GM12878 (cell line): ENCODE results near the gene ARMC8. TPM values are rescaled to one million over a fixed set of nuclear protein-coding genes. Genes with fewer than 3 reads are reported as not detected.

Experiments used
- ATAC-seq: fragments of 200-7000 bp; cut with Tn5 transposase; 3 replicates; pipeline ENCODE4 v1.9.1; 2020; ENCODE audit warnings: mild to moderate bottlenecking, moderate library complexity
- BruUV-seq: library from RNA; stranded (reverse); fragments of 400-500 nt; replicated peaks from 2 replicates; lab custom pipeline; 2021; lab: Mats Ljungman, UMichigan
- CTCF ChIA-PET: fragments of 300-600 bp; sonication (Branson Sonifier 250); formaldehyde crosslinking; extraction: SDS; loops from one replicate; lab custom pipeline; 2021; ENCODE audit warnings: inconsistent platforms; lab: Yijun Ruan, JAX
- POLR2A ChIA-PET: fragments of 350-600 bp; formaldehyde crosslinking; extraction: SDS; loops from one replicate; lab custom pipeline; 2021; ENCODE audit warnings: inconsistent platforms; lab: Charles Lee
- RAD21 ChIA-PET: fragments of 300-600 bp; sonication (Branson Sonifier 250); formaldehyde crosslinking; loops from one replicate; lab custom pipeline; 2023; ENCODE audit warnings: antibody characterized with exemption; ENCODE audit not compliant: unreplicated experiment; lab: Charles Lee
- SMC1A ChIA-PET: fragments of 300-600 bp; sonication (Branson Sonifier 250); formaldehyde crosslinking; loops from one replicate; lab custom pipeline; 2023; ENCODE audit not compliant: unreplicated experiment, uncharacterized antibody; lab: Charles Lee
- DNase-seq: peaks from one replicate; pipeline ENCODE4 v3.0.0-alpha.2; 2011; ENCODE audit warnings: low read depth, low spot score
- FAIRE-seq: peaks from 3 replicates; lab custom pipeline; 2011; peaks lifted over from hg19 to GRCh38; lab: Jason Lieb, UNC
- H2AFZ ChIP-seq: 2 replicates; pipeline ENCODE4 v1.6.0; 2011; ENCODE audit warnings: low read depth, low read length, control low read depth; ENCODE audit not compliant: control insufficient read depth
- H3K27ac ChIP-seq: 2 replicates; pipeline ENCODE4 v1.5.1; 2011; ENCODE audit warnings: control low read depth; ENCODE audit not compliant: control insufficient read depth, insufficient read depth
- H3K27me3 ChIP-seq, 2 experiments: replicated peaks in 1 of 2; 2 replicates each; pipeline versions ENCODE4 v1.6.0 to v1.6.1; 2011; ENCODE audit warnings: low read length in 1 of 2; ENCODE audit not compliant: control insufficient read depth in 2 of 2, insufficient read depth in 2 of 2
- H3K36me3 ChIP-seq, 2 experiments: 2 replicates each; pipeline ENCODE4 v1.5.1; 2011; ENCODE audit warnings: low read length in 1 of 2; ENCODE audit not compliant: control insufficient read depth in 2 of 2, insufficient read depth in 2 of 2
- H3K4me1 ChIP-seq: 2 replicates; pipeline ENCODE4 v1.6.1; 2011; ENCODE audit warnings: mild to moderate bottlenecking, low read length, moderate library complexity, mixed read lengths; ENCODE audit not compliant: control insufficient read depth, insufficient read depth
- H3K4me2 ChIP-seq: 2 replicates; pipeline ENCODE4 v1.6.0; 2011; ENCODE audit warnings: control low read depth; ENCODE audit not compliant: control insufficient read depth, insufficient read depth
- H3K4me3 ChIP-seq: fragments of 200-600 bp; sonication (generic); 2 replicates; pipeline ENCODE4 v1.5.1; 2016
- H3K79me2 ChIP-seq: 2 replicates; pipeline ENCODE4 v1.6.0; 2011; ENCODE audit warnings: low read length; ENCODE audit not compliant: control insufficient read depth, insufficient read depth
- H3K9ac ChIP-seq: 2 replicates; pipeline ENCODE4 v1.8.0; 2011; ENCODE audit warnings: low read length, control low read depth, mixed read lengths; ENCODE audit not compliant: control insufficient read depth, insufficient read depth
- H3K9me3 ChIP-seq: replicated peaks from 3 replicates; pipeline ENCODE4 v1.5.1; 2011; ENCODE audit warnings: mild to moderate bottlenecking, low read length; ENCODE audit not compliant: control insufficient read depth, insufficient read depth
- H4K20me1 ChIP-seq: 2 replicates; pipeline ENCODE4 v1.6.0; 2011; ENCODE audit not compliant: control insufficient read depth, insufficient read depth
- ATF7 ChIP-seq: fragments of 450-650 bp; IDR thresholded peaks from 2 replicates; pipeline ENCODE4 v1.6.1; 2016; ENCODE audit warnings: low read depth, mild to moderate bottlenecking
- BRCA1 ChIP-seq: IDR thresholded peaks from 2 replicates; pipeline ENCODE4 v1.6.1; 2011; ENCODE audit warnings: low read depth, low read length, improper control_type of control experiment
- EGR1 ChIP-seq, 2 experiments: IDR thresholded peaks; 1 replicate in 1 of 2; 2 replicates in 1 of 2; pipeline ENCODE4 v1.6.1; 2011 to 2012; ENCODE audit warnings: low read depth in 2 of 2, low read length in 2 of 2, borderline replicate concordance in 1 of 2, mild to moderate bottlenecking in 1 of 2, moderate library complexity in 1 of 2
- HDAC2 ChIP-seq: fragments of 200-600 bp; sonication (generic); IDR thresholded peaks from 2 replicates; pipeline ENCODE4 v1.6.1; 2017
- PAX5 ChIP-seq: IDR thresholded peaks from 2 replicates; pipeline ENCODE4 v1.6.1; 2011; ENCODE audit warnings: low read depth, low read length, borderline replicate concordance
- PML ChIP-seq: IDR thresholded peaks from 2 replicates; pipeline ENCODE4 v1.6.1; 2012; ENCODE audit warnings: low read length, inconsistent platforms
- RB1 ChIP-seq: fragments of 450-650 bp; formaldehyde crosslinking; IDR thresholded peaks from 2 replicates; pipeline ENCODE4 v1.6.1; 2017; ENCODE audit warnings: mild to moderate bottlenecking, borderline replicate concordance
- RELA ChIP-seq: fragments of 450-650 bp; IDR thresholded peaks from 2 replicates; pipeline ENCODE4 v1.8.0; 2014; ENCODE audit warnings: borderline replicate concordance; ENCODE audit not compliant: partially characterized antibody
- WGBS: methylation state at CpG from one replicate; pipeline ENCODE4 v1.1.6; 2016; ENCODE audit warnings: low lambda C conversion rate; ENCODE audit not compliant: insufficient replicate concordance, insufficient coverage; ENCODE audit errors: missing lambda C conversion rate; 5-methylcytosine and 5-hydroxymethylcytosine counted together
- in situ Hi-C: fragments of 300-500 bp; cut with MboI; formaldehyde crosslinking; loops from 9 replicates; pipeline ENCODE4 v1.14.3; 2018; ENCODE audit warnings: mixed read lengths
- intact Hi-C: fragments of 100-400 bp; cut with micrococcal nuclease; formaldehyde crosslinking; loops from one replicate; pipeline ENCODE4 v1.14.2; 2022; ENCODE audit not compliant: unreplicated experiment
- polyA plus RNA-seq, 11 experiments: library from polyadenylated mRNA; depleted of rRNA in 4 of 11; unstranded in 6 of 11; stranded (reverse) in 5 of 11; fragments of >200 nt; fragmentation: Nextera tagmentation in 4 of 11; fragmentation: Illumina TruSeq in 1 of 11; extraction: Ambion mirVana in 4 of 11; extraction: Trizol in 1 of 11; gene quantifications; 1 replicate in 1 of 11; 2 replicates in 10 of 11; pipeline versions ENCODE4 v1.2.1 to v1.2.3, GENCODE V29; 2011 to 2016; ENCODE audit warnings: inconsistent platforms in 2 of 11, missing spikeins in 2 of 11, low read depth in 1 of 11
- total RNA-seq, 4 experiments: library from RNA; depleted of rRNA in 3 of 4; stranded (reverse); fragments of >200 nt in 3 of 4; fragmentation: Illumina TruSeq in 1 of 4; extraction: Trizol in 1 of 4; gene quantifications; 2 replicates each; pipeline versions ENCODE4 v1.2.1 to v1.2.3, GENCODE V29; 2013 to 2021
- TF ChIP-seq, protein P1 (sequence below): fragments of 450-650 bp; IDR thresholded peaks from 2 replicates; pipeline ENCODE4 v1.6.1; 2014; ENCODE audit warnings: mild to moderate bottlenecking
- TF ChIP-seq, protein P2 (sequence below): fragments of 450-650 bp; IDR thresholded peaks from 2 replicates; pipeline ENCODE4 v1.6.1; 2017; ENCODE audit warnings: low read depth, mild to moderate bottlenecking, moderate library complexity
- TF ChIP-seq, protein P3 (sequence below): fragments of 450-650 bp; formaldehyde crosslinking; IDR thresholded peaks from 2 replicates; pipeline ENCODE4 v1.5.0; 2022; ENCODE audit warnings: mild to moderate bottlenecking, missing genetic modification characterization

ARMC8 gene
- total and polyA plus RNA-seq, 10 of the 15 experiments (the other 5 are each of a cell fraction or from before 2014, with no cell fraction given) = 29.8 to 93.4 (median 45.3) TPM

DNA sequence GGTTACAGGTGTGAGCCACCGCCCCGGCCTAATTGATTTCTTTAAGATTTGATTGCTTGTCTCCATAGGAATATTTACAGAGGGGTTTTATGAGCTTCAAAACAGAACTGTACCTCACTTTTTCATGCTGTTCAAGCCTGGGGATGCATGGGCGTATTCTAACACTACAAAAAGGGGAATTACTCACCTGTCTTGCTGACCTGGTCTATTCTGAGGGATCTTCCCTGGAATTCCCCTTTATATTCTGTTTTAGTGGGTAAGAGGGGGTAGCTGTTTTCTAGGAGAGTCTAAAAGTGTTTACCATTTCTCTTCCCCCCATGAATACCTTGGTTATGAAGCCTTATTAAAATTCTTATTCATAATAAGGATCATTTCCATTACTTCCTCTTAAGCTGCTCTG is 94.5 kb downstream of the ARMC8 start:
- H3K9ac ChIP-seq = no peak overlapping the region
- H3K4me2 ChIP-seq = no peak overlapping the region
- BruUV-seq = no TSS peak
- H3K4me1 ChIP-seq = no peaks in the 10 kb centered on the region
- H2AFZ ChIP-seq = no peak overlapping the region
- TF ChIP-seq EGR1 (IDR thresholded peaks at IDR 0.05; ENCODE audit: borderline replicate concordance in 1 of 2, low read depth in 2 of 2, low read length in 2 of 2) (no peak), PAX5 (no peak)
- intact Hi-C loops = no loop called here
- SMC1A ChIA-PET = interaction anchor here (1.0 kb wide), 1 partner anchor 10 kb away, joined by 5 read pairs; no protein-coding TSS in a partner anchor
- H3K9me3 ChIP-seq = no peaks in the 10 kb centered on the region
- peaks cover 0 to 15% of the 10 kb centered on the region in 2 experiments; a peak in 3 of 4 replicates for H3K36me3 ChIP-seq
- H3K27me3 ChIP-seq = no peaks in the 10 kb centered on the region
- POLR2A ChIA-PET = no interaction called here
- no peaks in the 10 kb centered on the region for H4K20me1 ChIP-seq
- RAD21 ChIA-PET = no interaction called here
- ATAC-seq (no peak; the same call in 2 of the 3 replicates), FAIRE-seq (no peak), DNase-seq (no peak)
- CTCF ChIA-PET = interaction anchor here (1.0 to 1.3 kb wide), 2 partner anchors 11 to 13 kb away, joined by 3 to 7 read pairs; no protein-coding TSS in a partner anchor
- no peak overlapping the region for H3K4me3 ChIP-seq
- 93% methylated on average over 3 of the region's 3 CpGs for WGBS
- no peaks in the 10 kb centered on the region for H3K79me2 ChIP-seq
- in situ Hi-C loops = no loop called here
- no peak overlapping the region for H3K27ac ChIP-seq

DNA sequence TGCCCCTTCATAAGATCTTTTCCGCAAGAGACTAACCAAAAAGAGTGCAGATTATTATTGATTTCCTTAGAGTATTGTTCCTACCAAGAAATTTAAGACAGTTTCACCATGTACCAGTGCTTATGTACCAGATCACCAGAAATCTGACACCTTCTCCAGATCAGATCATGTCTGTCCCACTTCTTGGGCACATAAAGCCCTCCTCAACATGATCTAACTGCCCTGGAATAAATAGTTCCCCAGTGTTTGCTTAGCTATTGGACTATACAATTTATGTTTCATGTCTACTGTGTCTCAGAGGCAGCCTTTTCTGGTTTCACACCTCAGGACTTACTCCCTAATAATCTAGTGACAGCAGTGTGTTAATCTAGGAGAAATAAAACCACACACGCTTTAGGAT is 95.7 kb downstream of the ARMC8 start:
- no peak overlapping the region for H2AFZ ChIP-seq
- BruUV-seq = no TSS peak
- ATAC-seq (no peak), FAIRE-seq (no peak), DNase-seq (no peak)
- peaks cover 0 to 19% of the 10 kb centered on the region in 2 experiments; a peak in 3 of 4 replicates for H3K36me3 ChIP-seq
- WGBS = 95% methylated on average over 2 of the region's 2 CpGs
- no peaks in the 10 kb centered on the region for H3K27me3 ChIP-seq
- H3K9ac ChIP-seq = no peak overlapping the region
- no peak overlapping the region for H3K4me3 ChIP-seq
- H3K79me2 ChIP-seq = no peaks in the 10 kb centered on the region
- no peaks in the 10 kb centered on the region for H4K20me1 ChIP-seq
- intact Hi-C loops = no loop called here
- CTCF ChIA-PET = interaction anchor here (0.5 to 1.8 kb wide), 2 partner anchors 98 to 102 kb away, joined by 4 to 9 read pairs; no protein-coding TSS in a partner anchor
- in situ Hi-C loops = no loop called here
- POLR2A ChIA-PET = no interaction called here
- H3K4me2 ChIP-seq = no peak overlapping the region
- RAD21 ChIA-PET = no interaction called here
- H3K27ac ChIP-seq = no peak overlapping the region
- SMC1A ChIA-PET = no interaction called here
- no peaks in the 10 kb centered on the region for H3K4me1 ChIP-seq
- no peaks in the 10 kb centered on the region for H3K9me3 ChIP-seq
- no peak for TF ChIP-seq PML
- TF ChIP-seq, protein P1, sequence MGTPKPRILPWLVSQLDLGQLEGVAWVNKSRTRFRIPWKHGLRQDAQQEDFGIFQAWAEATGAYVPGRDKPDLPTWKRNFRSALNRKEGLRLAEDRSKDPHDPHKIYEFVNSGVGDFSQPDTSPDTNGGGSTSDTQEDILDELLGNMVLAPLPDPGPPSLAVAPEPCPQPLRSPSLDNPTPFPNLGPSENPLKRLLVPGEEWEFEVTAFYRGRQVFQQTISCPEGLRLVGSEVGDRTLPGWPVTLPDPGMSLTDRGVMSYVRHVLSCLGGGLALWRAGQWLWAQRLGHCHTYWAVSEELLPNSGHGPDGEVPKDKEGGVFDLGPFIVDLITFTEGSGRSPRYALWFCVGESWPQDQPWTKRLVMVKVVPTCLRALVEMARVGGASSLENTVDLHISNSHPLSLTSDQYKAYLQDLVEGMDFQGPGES = no peak
- no peak for TF ChIP-seq PAX5
- TF ChIP-seq ATF7 = no peak
- TF ChIP-seq, protein P2, sequence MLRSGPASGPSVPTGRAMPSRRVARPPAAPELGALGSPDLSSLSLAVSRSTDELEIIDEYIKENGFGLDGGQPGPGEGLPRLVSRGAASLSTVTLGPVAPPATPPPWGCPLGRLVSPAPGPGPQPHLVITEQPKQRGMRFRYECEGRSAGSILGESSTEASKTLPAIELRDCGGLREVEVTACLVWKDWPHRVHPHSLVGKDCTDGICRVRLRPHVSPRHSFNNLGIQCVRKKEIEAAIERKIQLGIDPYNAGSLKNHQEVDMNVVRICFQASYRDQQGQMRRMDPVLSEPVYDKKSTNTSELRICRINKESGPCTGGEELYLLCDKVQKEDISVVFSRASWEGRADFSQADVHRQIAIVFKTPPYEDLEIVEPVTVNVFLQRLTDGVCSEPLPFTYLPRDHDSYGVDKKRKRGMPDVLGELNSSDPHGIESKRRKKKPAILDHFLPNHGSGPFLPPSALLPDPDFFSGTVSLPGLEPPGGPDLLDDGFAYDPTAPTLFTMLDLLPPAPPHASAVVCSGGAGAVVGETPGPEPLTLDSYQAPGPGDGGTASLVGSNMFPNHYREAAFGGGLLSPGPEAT = no peak
- no peak for TF ChIP-seq RB1
- TF ChIP-seq, protein P3, sequence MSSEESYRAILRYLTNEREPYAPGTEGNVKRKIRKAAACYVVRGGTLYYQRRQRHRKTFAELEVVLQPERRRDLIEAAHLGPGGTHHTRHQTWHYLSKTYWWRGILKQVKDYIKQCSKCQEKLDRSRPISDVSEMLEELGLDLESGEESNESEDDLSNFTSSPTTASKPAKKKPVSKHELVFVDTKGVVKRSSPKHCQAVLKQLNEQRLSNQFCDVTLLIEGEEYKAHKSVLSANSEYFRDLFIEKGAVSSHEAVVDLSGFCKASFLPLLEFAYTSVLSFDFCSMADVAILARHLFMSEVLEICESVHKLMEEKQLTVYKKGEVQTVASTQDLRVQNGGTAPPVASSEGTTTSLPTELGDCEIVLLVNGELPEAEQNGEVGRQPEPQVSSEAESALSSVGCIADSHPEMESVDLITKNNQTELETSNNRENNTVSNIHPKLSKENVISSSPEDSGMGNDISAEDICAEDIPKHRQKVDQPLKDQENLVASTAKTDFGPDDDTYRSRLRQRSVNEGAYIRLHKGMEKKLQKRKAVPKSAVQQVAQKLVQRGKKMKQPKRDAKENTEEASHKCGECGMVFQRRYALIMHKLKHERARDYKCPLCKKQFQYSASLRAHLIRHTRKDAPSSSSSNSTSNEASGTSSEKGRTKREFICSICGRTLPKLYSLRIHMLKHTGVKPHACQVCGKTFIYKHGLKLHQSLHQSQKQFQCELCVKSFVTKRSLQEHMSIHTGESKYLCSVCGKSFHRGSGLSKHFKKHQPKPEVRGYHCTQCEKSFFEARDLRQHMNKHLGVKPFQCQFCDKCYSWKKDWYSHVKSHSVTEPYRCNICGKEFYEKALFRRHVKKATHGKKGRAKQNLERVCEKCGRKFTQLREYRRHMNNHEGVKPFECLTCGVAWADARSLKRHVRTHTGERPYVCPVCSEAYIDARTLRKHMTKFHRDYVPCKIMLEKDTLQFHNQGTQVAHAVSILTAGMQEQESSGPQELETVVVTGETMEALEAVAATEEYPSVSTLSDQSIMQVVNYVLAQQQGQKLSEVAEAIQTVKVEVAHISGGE (CRISPR knock-in tag) = no peak
- no peak for TF ChIP-seq BRCA1
- TF ChIP-seq RELA = no peak
- TF ChIP-seq HDAC2 = no peak
